Endothelial cell of umbilical vein (primary cell): ENCODE results near the gene SIGLECL1. TPM values are rescaled to one million over a fixed set of nuclear protein-coding genes. Genes with fewer than 3 reads are reported as not detected.

Experiments used
- BruUV-seq: library from RNA; stranded (reverse); fragments of 400-500 nt; replicated peaks from 2 replicates; lab custom pipeline; 2021; lab: Mats Ljungman, UMichigan
- CTCF ChIA-PET: fragments of 300-600, 350-600 bp; sonication (Branson Sonifier 250); formaldehyde crosslinking; loops from one replicate; lab custom pipeline; 2021; ENCODE audit warnings: antibody characterized with exemption, inconsistent platforms; lab: Charles Lee
- POLR2A ChIA-PET: fragments of 300-600, 350-600 bp; sonication (Branson Sonifier 250); formaldehyde crosslinking; loops from one replicate; lab custom pipeline; 2021; ENCODE audit warnings: antibody characterized with exemption, inconsistent platforms; lab: Charles Lee
- DNase-seq: peaks from one replicate; pipeline ENCODE4 v3.0.0-alpha.2; 2011; ENCODE audit warnings: low read depth, low spot score
- FAIRE-seq: peaks from 2 replicates; lab custom pipeline; 2011; peaks lifted over from hg19 to GRCh38; lab: Jason Lieb, UNC
- H2AFZ ChIP-seq: 2 replicates; pipeline ENCODE4 v1.6.0; 2012; ENCODE audit warnings: low read depth, low read length, control low read depth, inconsistent platforms
- H3K27ac ChIP-seq: 2 replicates; pipeline ENCODE4 v1.5.1; 2011; ENCODE audit warnings: low read depth, mild to moderate bottlenecking, control low read depth, low read length, moderate library complexity; ENCODE audit not compliant: insufficient read depth
- H3K27me3 ChIP-seq, 2 experiments: 2 replicates each; pipeline versions ENCODE4 v1.6.0 to v1.6.1; 2011; ENCODE audit warnings: low read length in 2 of 2, mixed read lengths in 1 of 2; ENCODE audit not compliant: control insufficient read depth in 2 of 2, insufficient read depth in 2 of 2
- H3K36me3 ChIP-seq, 2 experiments: 2 replicates in 1 of 2; 3 replicates in 1 of 2; pipeline ENCODE4 v1.5.1; 2011; ENCODE audit warnings: low read length in 2 of 2, mild to moderate bottlenecking in 1 of 2, moderate library complexity in 1 of 2; ENCODE audit not compliant: control insufficient read depth in 2 of 2, insufficient read depth in 2 of 2; ENCODE audit errors: extremely low read depth in 1 of 2
- H3K4me1 ChIP-seq: 3 replicates; pipeline ENCODE4 v1.5.1; 2011; ENCODE audit warnings: mild to moderate bottlenecking, low read length; ENCODE audit not compliant: control insufficient read depth, insufficient read depth; ENCODE audit errors: extremely low read depth
- H3K4me2 ChIP-seq: 2 replicates; pipeline ENCODE4 v1.6.1; 2011; ENCODE audit warnings: low read length, control low read depth, mixed read lengths; ENCODE audit not compliant: insufficient read depth
- H3K4me3 ChIP-seq, 3 experiments: fragments of 200-600 bp in 1 of 3; sonication (generic), shearing (Covaris generic) in 1 of 3; replicated peaks in 1 of 3; 2 replicates each; pipeline ENCODE4 v1.5.1; 2011 to 2016; ENCODE audit warnings: control low read depth in 3 of 3, low read length in 3 of 3, mild to moderate bottlenecking in 2 of 3, inconsistent platforms in 1 of 3, low read depth in 1 of 3, moderate library complexity in 1 of 3; ENCODE audit not compliant: insufficient read depth in 1 of 3
- H3K79me2 ChIP-seq: 2 replicates; pipeline ENCODE4 v1.6.0; 2012; ENCODE audit warnings: low read length, inconsistent platforms; ENCODE audit not compliant: control insufficient read depth, insufficient read depth
- H3K9ac ChIP-seq: replicated peaks from 2 replicates; pipeline ENCODE3; 2011; ENCODE audit warnings: low read length, control low read depth; ENCODE audit not compliant: insufficient read depth; ENCODE audit errors: extremely low read depth
- H3K9me1 ChIP-seq: replicated peaks from 3 replicates; pipeline ENCODE4 v1.6.0; 2011; ENCODE audit warnings: mild to moderate bottlenecking, low read length; ENCODE audit not compliant: control insufficient read depth, insufficient read depth; ENCODE audit errors: extremely low read depth
- H3K9me3 ChIP-seq: replicated peaks from 2 replicates; pipeline ENCODE4 v1.5.1; 2012; ENCODE audit warnings: low read length, inconsistent platforms; ENCODE audit not compliant: control insufficient read depth, insufficient read depth
- H4K20me1 ChIP-seq: replicated peaks from 2 replicates; pipeline ENCODE3; 2011; ENCODE audit warnings: mild to moderate bottlenecking, low read length; ENCODE audit not compliant: control insufficient read depth, insufficient read depth; ENCODE audit errors: extremely low read depth
- EZH2 ChIP-seq: IDR thresholded peaks from 2 replicates; pipeline ENCODE4 v1.6.1; 2012; ENCODE audit warnings: borderline replicate concordance, low read depth, mild to moderate bottlenecking, moderate library complexity, low read length, inconsistent platforms; ENCODE audit not compliant: severe bottlenecking
- FOS ChIP-seq: IDR thresholded peaks from 2 replicates; pipeline ENCODE4 v1.6.1; 2011; ENCODE audit warnings: mild to moderate bottlenecking, low read length, moderate library complexity, borderline replicate concordance; ENCODE audit not compliant: insufficient read depth
- GATA2 ChIP-seq: IDR thresholded peaks from 2 replicates; pipeline ENCODE4 v1.7.0; 2011; ENCODE audit warnings: low read depth, mild to moderate bottlenecking, moderate library complexity, mixed read lengths, low read length; ENCODE audit not compliant: insufficient read length, insufficient read depth
- JUN ChIP-seq: IDR thresholded peaks from 2 replicates; pipeline ENCODE4 v1.6.1; 2011; ENCODE audit warnings: borderline replicate concordance, low read depth; ENCODE audit not compliant: insufficient read length, insufficient read depth
- MYC ChIP-seq: IDR thresholded peaks from one replicate; pipeline ENCODE4 v1.6.1; 2011; ENCODE audit warnings: mild to moderate bottlenecking, low read depth, low read length
- POLR2A ChIP-seq: IDR thresholded peaks from 2 replicates; pipeline ENCODE4 v1.6.1; 2012; ENCODE audit warnings: low read depth, mild to moderate bottlenecking, control low read depth, low read length
- POLR2AphosphoS5 ChIP-seq: IDR thresholded peaks from 2 replicates; pipeline ENCODE4 v1.6.1; 2012; ENCODE audit warnings: low read depth, mild to moderate bottlenecking, control low read depth, low read length, moderate library complexity; ENCODE audit not compliant: insufficient read depth
- dilution Hi-C: fragments of 300-500 bp; cut with MboI; formaldehyde crosslinking; loops from one replicate; pipeline ENCODE4 v1.15.0; 2019; ENCODE audit warnings: low sequenced_read_pairs; ENCODE audit not compliant: extremely low pct_ligation_motif_present
- intact Hi-C: fragments of 100-400 bp; cut with micrococcal nuclease; formaldehyde crosslinking; loops from one replicate; pipeline ENCODE4 v1.10.0; 2022
- polyA plus RNA-seq, 4 experiments: library from polyadenylated mRNA; depleted of rRNA in 3 of 4; stranded (reverse) in 3 of 4; unstranded in 1 of 4; fragments of >200 nt; gene quantifications; 2 replicates each; pipeline versions ENCODE4 v1.2.1 to v1.2.3, GENCODE V29; 2011 to 2012; ENCODE audit warnings: missing spikeins in 1 of 4
- total RNA-seq: library from RNA; stranded (reverse); gene quantifications from 2 replicates; pipeline ENCODE4 v1.2.3, GENCODE V29; 2021
- TF ChIP-seq, protein P1 (sequence below), 2 donors: IDR thresholded peaks; 1 replicate in 1 of 2; 2 replicates in 1 of 2; pipeline ENCODE4 v1.5.1; 2011; ENCODE audit warnings: low read length in 2 of 2, mild to moderate bottlenecking in 2 of 2, moderate library complexity in 2 of 2, control low read depth in 1 of 2, inconsistent platforms in 1 of 2, low read depth in 1 of 2; ENCODE audit not compliant: insufficient read depth in 1 of 2; ENCODE audit errors: extremely low read depth in 1 of 2
- TF ChIP-seq, protein P2 (sequence below): IDR thresholded peaks from 2 replicates; pipeline ENCODE4 v1.6.1; 2011; ENCODE audit not compliant: insufficient read depth, insufficient read length

Gene SIGLECL1
- total and polyA plus RNA-seq, 2 donors (not counting 3 experiments of a cell fraction or from before 2014, with no cell fraction given) = not detected

DNA sequence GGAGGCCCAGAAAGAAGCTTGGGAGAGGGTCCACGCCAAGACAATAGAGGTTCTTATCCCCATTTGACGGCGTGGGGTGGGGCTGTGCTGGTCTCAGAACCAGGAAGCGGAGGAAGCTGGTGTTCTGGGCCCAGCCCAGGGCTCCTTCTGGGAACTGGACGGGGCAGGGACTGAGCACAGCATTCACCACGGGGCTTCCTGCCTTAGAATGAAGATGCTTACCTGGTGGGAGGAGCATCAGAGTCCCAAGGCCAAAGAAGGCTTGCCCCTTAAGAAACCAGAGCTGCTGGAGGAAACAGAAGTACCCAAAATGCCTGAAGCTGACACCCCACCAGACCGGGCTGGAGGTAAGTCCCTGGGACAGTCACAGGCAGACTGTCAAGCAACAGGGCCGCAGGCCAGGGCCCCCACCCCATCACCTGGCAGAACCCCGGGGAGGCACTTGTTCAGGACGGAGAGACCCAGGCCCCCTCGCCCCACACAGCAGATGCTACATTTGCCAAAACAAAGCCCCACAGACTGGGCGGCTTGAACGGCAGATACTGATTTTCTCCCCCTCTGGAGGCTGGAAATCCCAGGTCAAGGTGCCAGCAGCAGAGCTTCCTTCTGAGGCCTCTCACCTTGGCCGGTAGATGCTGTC is 42.8 kb downstream of the SIGLECL1 start:
- no peaks in the 10 kb centered on the region for H3K36me3 ChIP-seq
- H3K4me3 ChIP-seq = no peak overlapping the region
- dilution Hi-C loops = no loop called here
- H3K4me2 ChIP-seq = no peak overlapping the region
- TF ChIP-seq, protein P1, sequence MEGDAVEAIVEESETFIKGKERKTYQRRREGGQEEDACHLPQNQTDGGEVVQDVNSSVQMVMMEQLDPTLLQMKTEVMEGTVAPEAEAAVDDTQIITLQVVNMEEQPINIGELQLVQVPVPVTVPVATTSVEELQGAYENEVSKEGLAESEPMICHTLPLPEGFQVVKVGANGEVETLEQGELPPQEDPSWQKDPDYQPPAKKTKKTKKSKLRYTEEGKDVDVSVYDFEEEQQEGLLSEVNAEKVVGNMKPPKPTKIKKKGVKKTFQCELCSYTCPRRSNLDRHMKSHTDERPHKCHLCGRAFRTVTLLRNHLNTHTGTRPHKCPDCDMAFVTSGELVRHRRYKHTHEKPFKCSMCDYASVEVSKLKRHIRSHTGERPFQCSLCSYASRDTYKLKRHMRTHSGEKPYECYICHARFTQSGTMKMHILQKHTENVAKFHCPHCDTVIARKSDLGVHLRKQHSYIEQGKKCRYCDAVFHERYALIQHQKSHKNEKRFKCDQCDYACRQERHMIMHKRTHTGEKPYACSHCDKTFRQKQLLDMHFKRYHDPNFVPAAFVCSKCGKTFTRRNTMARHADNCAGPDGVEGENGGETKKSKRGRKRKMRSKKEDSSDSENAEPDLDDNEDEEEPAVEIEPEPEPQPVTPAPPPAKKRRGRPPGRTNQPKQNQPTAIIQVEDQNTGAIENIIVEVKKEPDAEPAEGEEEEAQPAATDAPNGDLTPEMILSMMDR (IDR thresholded peaks at IDR 0.05; ENCODE audit: extremely low read depth in 1 of 2, insufficient read depth in 1 of 2, low read depth in 1 of 2, low read length in 2 of 2) = no peak
- TF ChIP-seq EZH2 (no peak), JUN (no peak), POLR2A (no peak), GATA2 (no peak), MYC (no peak), POLR2AphosphoS5 (no peak), FOS (no peak)
- TF ChIP-seq, protein P2, sequence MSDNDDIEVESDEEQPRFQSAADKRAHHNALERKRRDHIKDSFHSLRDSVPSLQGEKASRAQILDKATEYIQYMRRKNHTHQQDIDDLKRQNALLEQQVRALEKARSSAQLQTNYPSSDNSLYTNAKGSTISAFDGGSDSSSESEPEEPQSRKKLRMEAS = no peak
- BruUV-seq = no TSS peak
- no peak overlapping the region for H3K27ac ChIP-seq
- ChIA-PET POLR2A (no interaction called here), CTCF (no interaction called here)
- H3K9ac ChIP-seq = no peak overlapping the region
- DNase-seq (no peak), FAIRE-seq (no peak)
- no peaks in the 10 kb centered on the region for H3K27me3 ChIP-seq
- H4K20me1 ChIP-seq = no peaks in the 10 kb centered on the region
- no peaks in the 10 kb centered on the region for H3K9me3 ChIP-seq
- H3K79me2 ChIP-seq = no peaks in the 10 kb centered on the region
- no peak overlapping the region for H2AFZ ChIP-seq
- no peaks in the 10 kb centered on the region for H3K4me1 ChIP-seq
- intact Hi-C loops = no loop called here
- no peaks in the 10 kb centered on the region for H3K9me1 ChIP-seq
